ENCODE measurements around the gene TBC1D8B. TPM values are rescaled to one million over a fixed set of nuclear protein-coding genes. Genes with fewer than 3 reads are reported as not detected.

Gene TBC1D8B
- polyA plus RNA-seq, 1 experiment, result 13.6 TPM

GRCh38 chrX:106912864-106913263 is 110.4 kb downstream of the TBC1D8B start:
- Histone ChIP-seq H3K27me3 (ENCODE audit: control insufficient read depth, insufficient read depth, low read length) (no peaks in the 10 kb centered on the region), H3K4me3 (ENCODE audit: low read depth, low read length) (no peak overlapping the region), H3K9me3 (ENCODE audit: control insufficient read depth, insufficient read depth, low read length) (no peaks in the 10 kb centered on the region), H3K27ac (ENCODE audit: low read depth, low read length) (no peak overlapping the region)
- ChIA-PET CTCF (interaction anchor here (1.1 kb wide), 1 partner anchor 15 kb away, joined by 6 read pairs; no protein-coding TSS in a partner anchor), POLR2A (no interaction called here)
- no peak for DNase-seq (ENCODE audit: low read depth, low spot score)
- TF ChIP-seq, protein P1, sequence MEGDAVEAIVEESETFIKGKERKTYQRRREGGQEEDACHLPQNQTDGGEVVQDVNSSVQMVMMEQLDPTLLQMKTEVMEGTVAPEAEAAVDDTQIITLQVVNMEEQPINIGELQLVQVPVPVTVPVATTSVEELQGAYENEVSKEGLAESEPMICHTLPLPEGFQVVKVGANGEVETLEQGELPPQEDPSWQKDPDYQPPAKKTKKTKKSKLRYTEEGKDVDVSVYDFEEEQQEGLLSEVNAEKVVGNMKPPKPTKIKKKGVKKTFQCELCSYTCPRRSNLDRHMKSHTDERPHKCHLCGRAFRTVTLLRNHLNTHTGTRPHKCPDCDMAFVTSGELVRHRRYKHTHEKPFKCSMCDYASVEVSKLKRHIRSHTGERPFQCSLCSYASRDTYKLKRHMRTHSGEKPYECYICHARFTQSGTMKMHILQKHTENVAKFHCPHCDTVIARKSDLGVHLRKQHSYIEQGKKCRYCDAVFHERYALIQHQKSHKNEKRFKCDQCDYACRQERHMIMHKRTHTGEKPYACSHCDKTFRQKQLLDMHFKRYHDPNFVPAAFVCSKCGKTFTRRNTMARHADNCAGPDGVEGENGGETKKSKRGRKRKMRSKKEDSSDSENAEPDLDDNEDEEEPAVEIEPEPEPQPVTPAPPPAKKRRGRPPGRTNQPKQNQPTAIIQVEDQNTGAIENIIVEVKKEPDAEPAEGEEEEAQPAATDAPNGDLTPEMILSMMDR (IDR thresholded peaks at IDR 0.05; ENCODE audit: low read depth, low read length), result no peak

GRCh38 chrX:106917830-106918500 is 115.5 kb downstream of the TBC1D8B start:
- no peak overlapping the region for H3K4me3 ChIP-seq (ENCODE audit: low read depth, low read length)
- ChIA-PET CTCF (interaction anchor here (0.8 kb wide), 1 partner anchor 24 kb away, joined by 3 read pairs; no protein-coding TSS in a partner anchor), POLR2A (no interaction called here)
- no peak overlapping the region for H3K27ac ChIP-seq (ENCODE audit: low read depth, low read length)
- TF ChIP-seq, protein P1 (IDR thresholded peaks at IDR 0.05; ENCODE audit: low read depth, low read length), result no peak
- DNase-seq (ENCODE audit: low read depth, low spot score), result no peak
- H3K27me3 ChIP-seq (ENCODE audit: control insufficient read depth, insufficient read depth, low read length), result no peaks in the 10 kb centered on the region
- H3K9me3 ChIP-seq (ENCODE audit: control insufficient read depth, insufficient read depth, low read length), result no peaks in the 10 kb centered on the region

- ChIA-PET CTCF (no interaction called here), POLR2A (no interaction called here)
- TF ChIP-seq, protein P1 (IDR thresholded peaks at IDR 0.05; ENCODE audit: low read depth, low read length), result no peak
- no peak for DNase-seq (ENCODE audit: low read depth, low spot score)
- Histone ChIP-seq H3K27me3 (ENCODE audit: control insufficient read depth, insufficient read depth, low read length) (no peaks in the 10 kb centered on the region), H3K27ac (ENCODE audit: low read depth, low read length) (no peak within 1 kb of the TSS), H3K9me3 (ENCODE audit: control insufficient read depth, insufficient read depth, low read length) (no peaks in the 10 kb centered on the region), H3K4me3 (ENCODE audit: low read depth, low read length) (no peak within 1 kb of the TSS)
Measured at GRCh38 chrX:106919932-106920452, 117.5 kb downstream of the TBC1D8B start, which contains the start of gene CLDN2. CLDN2 (plus strand) TSS chrX:106920402; CDS start chrX:106928229, 7,827 bp downstream.

DNA sequence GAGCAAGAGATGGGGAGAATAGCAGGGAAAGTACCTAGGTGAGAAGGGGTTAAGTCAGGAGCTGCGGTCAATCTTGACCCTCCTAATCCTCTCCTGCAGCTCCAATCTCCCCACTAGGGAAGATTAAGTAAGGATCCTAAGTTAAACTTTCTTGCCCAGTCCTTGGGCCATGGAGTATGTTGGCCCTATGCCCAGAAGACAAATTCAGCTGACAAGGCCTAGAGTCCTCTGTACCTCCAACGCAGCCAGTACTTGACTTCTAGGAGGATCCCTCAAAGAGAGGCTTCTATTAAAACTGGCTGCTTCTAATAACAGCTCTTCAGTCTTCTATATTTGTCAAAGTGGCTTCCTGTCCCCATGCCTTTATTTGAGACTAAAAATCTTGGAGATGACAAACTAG is 119.2 kb downstream of the TBC1D8B start:
- DNase-seq (ENCODE audit: low read depth, low spot score), result no peak
- ChIA-PET POLR2A (no interaction called here), CTCF (no interaction called here)
- TF ChIP-seq, protein P1 (IDR thresholded peaks at IDR 0.05; ENCODE audit: low read depth, low read length), result no peak
- no peaks in the 10 kb centered on the region for H3K9me3 ChIP-seq (ENCODE audit: control insufficient read depth, insufficient read depth, low read length)
- H3K27ac ChIP-seq (ENCODE audit: low read depth, low read length), result no peak overlapping the region
- no peaks in the 10 kb centered on the region for H3K27me3 ChIP-seq (ENCODE audit: control insufficient read depth, insufficient read depth, low read length)
- H3K4me3 ChIP-seq (ENCODE audit: low read depth, low read length), result no peak overlapping the region

Other genes starting within 250 kb of the TBC1D8B start
- 1.0 and 1.8 TPM in 2 replicates for gene RADX, start 190.7 kb upstream of the TBC1D8B start, polyA plus RNA-seq (2011; rRNA removed)
- 2.7 and 3.9 TPM in 2 replicates for gene RNF128, start 76.0 kb upstream of the TBC1D8B start, polyA plus RNA-seq (2011; rRNA removed)
- gene RIPPLY1, start 100.7 kb downstream of the TBC1D8B start, polyA plus RNA-seq (2011; rRNA removed), result not detected in 2 replicates
- 0.04 TPM in 1 of 2 replicates, not detected in the other for gene CLDN2, start 117.7 kb downstream of the TBC1D8B start, polyA plus RNA-seq (2011; rRNA removed)
- 30.3 and 36.0 TPM in 2 replicates for gene MORC4, start 197.5 kb downstream of the TBC1D8B start, polyA plus RNA-seq (2011; rRNA removed)